HG03558 (cell line): ENCODE measurements around the gene ANKRD53.

Source experiments
- ATAC-seq: cut with Tn5 transposase; IDR thresholded peaks from one replicate; pipeline ENCODE4 v1.9.1; 2021; ENCODE audit warnings: moderate number of reproducible peaks; ENCODE audit not compliant: unreplicated experiment; ENCODE audit errors: extremely low read depth

ANKRD53 gene

GRCh38 chr2:70978341-70979179 is at the start of gene ANKRD53:
Gene ANKRD53, plus strand, starts transcription at chr2:70978630. Its CDS starts 16 bp downstream, at chr2:70978646.
- no peak for ATAC-seq

- no peak for ATAC-seq
Observed at GRCh38 chr2:70930371-70931329, 47.8 kb upstream of the ANKRD53 start.

GRCh38 chr2:70931376-70932000 is 46.9 kb upstream of the ANKRD53 start:
- no peak for ATAC-seq

GRCh38 chr2:70932631-70933230 is 45.7 kb upstream of the ANKRD53 start:
- no peak for ATAC-seq

- ATAC-seq = no peak
Observed at GRCh38 chr2:70934981-70935380, 43.4 kb upstream of the ANKRD53 start.

GRCh38 chr2:70935468-70936164 is 42.8 kb upstream of the ANKRD53 start, which contains the start of gene ATP6V1B1:
Gene ATP6V1B1, plus strand, starts transcription at chr2:70935900. Its CDS starts 55 bp downstream, at chr2:70935955.
- ATAC-seq = no peak

GRCh38 chr2:70936165-70936978 is 42.1 kb upstream of the ANKRD53 start:
- no peak for ATAC-seq

- no peak for ATAC-seq
Observed at GRCh38 chr2:70936979-70937811, 41.2 kb upstream of the ANKRD53 start.

GRCh38 chr2:70937866-70938585 is 40.4 kb upstream of the ANKRD53 start:
- no peak for ATAC-seq

- no peak for ATAC-seq
Observed at GRCh38 chr2:70938586-70938950, 39.9 kb upstream of the ANKRD53 start.

GRCh38 chr2:70939001-70939838 is 39.2 kb upstream of the ANKRD53 start:
- no peak for ATAC-seq

- ATAC-seq = no peak
Observed at GRCh38 chr2:70939839-70940580, 38.4 kb upstream of the ANKRD53 start.

- ATAC-seq = no peak
Observed at GRCh38 chr2:70941186-70941585, 37.2 kb upstream of the ANKRD53 start.

GRCh38 chr2:70941701-70942100 is 36.7 kb upstream of the ANKRD53 start:
- no peak for ATAC-seq

GRCh38 chr2:70942396-70943204 is 35.8 kb upstream of the ANKRD53 start:
- no peak for ATAC-seq
